ENCODE data around the gene ADGRG4.
"Not testable (repeated sequence)": the region's sequence is repeated elsewhere in the genome, so short reads cannot be mapped to it uniquely, and the experiment has no call there.

Gene ADGRG4

DNA sequence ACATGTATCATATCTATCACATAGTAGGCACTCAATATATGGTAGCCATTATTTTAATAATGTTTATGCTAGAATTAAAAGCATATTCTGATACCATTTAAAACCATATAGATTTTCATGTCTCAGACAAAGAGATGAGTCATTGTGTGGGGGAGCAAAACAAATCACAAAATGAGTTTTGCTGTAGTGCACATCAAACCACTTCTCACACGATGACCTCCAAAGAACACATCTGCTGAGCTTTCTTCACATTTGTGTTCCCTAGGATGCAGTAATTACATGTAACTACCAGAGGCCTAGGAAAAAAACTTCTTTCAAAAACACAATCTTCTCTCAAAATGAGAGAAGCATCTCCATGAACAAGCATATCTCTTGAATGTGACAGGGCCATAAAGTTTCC lies 130.9 kb downstream of the ADGRG4 start:
- Histone ChIP-seq H3K4me3 (ENCODE audit: low read length) (no peak overlapping the region), H2AFZ (ENCODE audit: low read depth, low read length) (no peak overlapping the region), H3K27me3 (ENCODE audit: insufficient read depth, low read length) (peaks cover 3% of the 10 kb centered on the region), H3K4me1 (ENCODE audit: insufficient read depth, low read length) (no peaks in the 10 kb centered on the region), H3K36me3 (ENCODE audit: insufficient read depth, low read length) (no peaks in the 10 kb centered on the region), H3K9me3 (ENCODE audit: low read length) (no peaks in the 10 kb centered on the region)

DNA sequence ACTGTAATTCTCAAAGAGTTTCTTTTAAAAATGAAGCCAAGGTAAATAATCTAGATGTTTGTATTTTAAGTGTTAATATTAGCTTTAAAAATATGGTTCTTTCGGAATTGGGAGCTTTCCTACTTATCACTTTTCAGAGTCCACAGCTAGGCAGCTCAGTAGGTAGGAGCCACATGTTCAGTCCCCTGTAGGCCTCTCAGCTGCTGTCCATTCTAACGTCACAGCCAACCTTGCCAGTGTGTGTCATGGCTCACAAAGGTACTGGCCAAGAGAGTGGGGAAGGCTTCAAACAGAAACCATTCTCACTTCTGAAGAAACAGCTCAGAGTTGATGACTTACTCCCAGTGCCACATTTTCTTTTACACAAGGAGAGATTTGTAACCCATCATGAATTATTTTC lies 137.0 kb downstream of the ADGRG4 start:
- Histone ChIP-seq H3K9me3 (ENCODE audit: low read length) (no peaks in the 10 kb centered on the region), H3K36me3 (ENCODE audit: insufficient read depth, low read length) (no peaks in the 10 kb centered on the region), H2AFZ (ENCODE audit: low read depth, low read length) (no peak overlapping the region), H3K4me1 (ENCODE audit: insufficient read depth, low read length) (no peaks in the 10 kb centered on the region), H3K27me3 (ENCODE audit: insufficient read depth, low read length) (peaks cover 7% of the 10 kb centered on the region), H3K4me3 (ENCODE audit: low read length) (no peak overlapping the region)

GRCh38 chrX:136438192-136438591 lies 137.4 kb downstream of the ADGRG4 start:
- no peaks in the 10 kb centered on the region for H3K9me3 ChIP-seq (ENCODE audit: low read length)
- H3K4me1 ChIP-seq (ENCODE audit: insufficient read depth, low read length), result no peaks in the 10 kb centered on the region
- H3K27me3 ChIP-seq (ENCODE audit: insufficient read depth, low read length), result peaks cover 7% of the 10 kb centered on the region
- H3K4me3 ChIP-seq (ENCODE audit: low read length), result no peak overlapping the region
- H3K36me3 ChIP-seq (ENCODE audit: insufficient read depth, low read length), result no peaks in the 10 kb centered on the region
- no peak overlapping the region for H2AFZ ChIP-seq (ENCODE audit: low read depth, low read length)

- not testable (repeated sequence) for H3K27me3 ChIP-seq (ENCODE audit: insufficient read depth, low read length); H3K9me3 ChIP-seq (ENCODE audit: low read length); H2AFZ ChIP-seq (ENCODE audit: low read depth, low read length); H3K4me1 ChIP-seq (ENCODE audit: insufficient read depth, low read length); H3K36me3 ChIP-seq (ENCODE audit: insufficient read depth, low read length); H3K4me3 ChIP-seq (ENCODE audit: low read length)
Observed at GRCh38 chrX:136445674-136446073, 144.9 kb downstream of the ADGRG4 start.

- no peaks in the 10 kb centered on the region for H3K36me3 ChIP-seq (ENCODE audit: insufficient read depth, low read length)
- H3K4me1 ChIP-seq (ENCODE audit: insufficient read depth, low read length), result no peaks in the 10 kb centered on the region
- no peaks in the 10 kb centered on the region for H3K27me3 ChIP-seq (ENCODE audit: insufficient read depth, low read length)
- no peaks in the 10 kb centered on the region for H3K9me3 ChIP-seq (ENCODE audit: low read length)
- no peak overlapping the region for H3K4me3 ChIP-seq (ENCODE audit: low read length)
- H2AFZ ChIP-seq (ENCODE audit: low read depth, low read length), result no peak overlapping the region
Observed at GRCh38 chrX:136446208-136446607, 145.4 kb downstream of the ADGRG4 start.

DNA sequence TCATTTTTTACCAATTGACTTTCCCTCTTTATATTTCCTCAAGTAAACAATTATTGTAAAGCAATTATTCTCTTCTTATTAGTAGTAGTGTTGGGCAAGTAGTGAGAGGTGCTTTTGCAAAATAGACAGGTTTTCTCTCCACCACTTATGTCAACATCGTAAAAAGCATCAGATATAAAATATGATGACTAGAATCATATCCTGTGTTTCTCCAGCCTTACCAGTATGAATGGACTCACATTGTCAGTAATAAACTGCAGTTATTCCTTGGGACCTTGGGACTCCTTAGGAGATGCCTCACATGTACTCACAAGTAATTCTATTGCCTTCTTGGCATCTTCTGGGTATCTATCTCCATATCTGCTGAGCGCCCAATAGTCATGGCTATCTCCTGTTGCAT lies 146.5 kb downstream of the ADGRG4 start:
- H3K27me3 ChIP-seq (ENCODE audit: insufficient read depth, low read length), result no peaks in the 10 kb centered on the region
- no peaks in the 10 kb centered on the region for H3K36me3 ChIP-seq (ENCODE audit: insufficient read depth, low read length)
- no peaks in the 10 kb centered on the region for H3K4me1 ChIP-seq (ENCODE audit: insufficient read depth, low read length)
- no peak overlapping the region for H3K4me3 ChIP-seq (ENCODE audit: low read length)
- H2AFZ ChIP-seq (ENCODE audit: low read depth, low read length), result no peak overlapping the region
- no peaks in the 10 kb centered on the region for H3K9me3 ChIP-seq (ENCODE audit: low read length)

- Histone ChIP-seq H3K9me3 (ENCODE audit: low read length) (no peaks in the 10 kb centered on the region), H3K4me3 (ENCODE audit: low read length) (no peak overlapping the region), H3K4me1 (ENCODE audit: insufficient read depth, low read length) (no peaks in the 10 kb centered on the region), H2AFZ (ENCODE audit: low read depth, low read length) (no peak overlapping the region), H3K36me3 (ENCODE audit: insufficient read depth, low read length) (no peaks in the 10 kb centered on the region), H3K27me3 (ENCODE audit: insufficient read depth, low read length) (no peaks in the 10 kb centered on the region)
Observed at GRCh38 chrX:136447968-136448367, 147.2 kb downstream of the ADGRG4 start.

DNA sequence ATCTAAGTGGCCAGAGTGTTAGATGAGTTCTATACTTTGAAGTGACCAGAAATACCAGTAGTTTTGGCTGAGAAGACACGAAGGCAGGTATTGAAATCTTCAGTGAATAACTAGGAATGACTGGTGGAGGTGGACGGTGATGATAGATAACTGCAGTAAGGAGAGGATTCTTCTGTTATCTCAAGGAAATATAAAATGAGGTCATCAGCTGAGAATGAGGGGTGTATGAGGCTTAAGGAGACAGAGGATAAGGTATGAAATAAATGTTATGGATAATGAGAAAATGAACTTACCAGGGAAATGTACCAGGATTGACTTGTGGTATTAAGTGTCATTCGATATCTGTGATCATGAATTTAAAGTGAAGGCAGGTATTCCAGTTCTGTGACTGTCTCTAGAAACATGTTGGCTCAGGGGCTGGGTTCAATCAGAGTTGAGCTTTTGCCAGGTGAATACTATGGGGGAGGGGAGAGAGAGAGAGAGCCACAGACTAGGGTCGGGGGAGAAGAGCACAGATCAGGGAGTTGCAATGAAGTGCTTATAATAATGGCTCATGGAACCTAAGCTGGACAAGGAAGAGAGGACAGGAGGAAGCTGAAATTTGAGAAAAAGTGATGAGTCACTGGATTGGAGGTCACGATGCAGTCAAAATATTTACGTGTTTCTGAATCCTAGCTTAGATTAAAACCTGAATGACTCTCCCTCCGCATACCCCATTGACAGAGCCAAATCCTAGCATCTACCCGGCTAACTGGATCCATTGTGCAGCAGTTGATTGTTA lies 149.5 kb downstream of the ADGRG4 start:
- H2AFZ ChIP-seq (ENCODE audit: low read depth, low read length), result no peak overlapping the region
- no peaks in the 10 kb centered on the region for H3K36me3 ChIP-seq (ENCODE audit: insufficient read depth, low read length)
- H3K4me3 ChIP-seq (ENCODE audit: low read length), result no peak overlapping the region
- H3K27me3 ChIP-seq (ENCODE audit: insufficient read depth, low read length), result no peaks in the 10 kb centered on the region
- H3K9me3 ChIP-seq (ENCODE audit: low read length), result no peaks in the 10 kb centered on the region
- H3K4me1 ChIP-seq (ENCODE audit: insufficient read depth, low read length), result no peaks in the 10 kb centered on the region

DNA sequence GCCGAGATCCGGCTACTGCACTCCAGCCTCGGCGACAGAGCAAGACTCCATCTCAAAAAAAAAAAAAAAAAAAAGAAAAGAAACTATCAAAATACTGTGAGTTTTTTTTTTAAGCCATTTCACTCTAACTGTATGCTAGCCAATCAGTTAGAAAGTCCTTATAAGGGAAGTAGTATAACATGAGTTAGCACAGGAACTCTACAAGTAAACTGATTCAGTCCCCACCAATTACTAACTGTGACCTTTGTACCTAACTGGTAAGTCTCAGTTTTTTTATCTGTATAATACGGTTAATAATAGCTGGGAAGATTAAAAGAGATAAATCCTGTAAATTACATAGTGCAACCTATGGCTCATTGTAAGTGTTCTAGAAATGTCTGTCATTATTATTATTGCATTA lies 151.9 kb downstream of the ADGRG4 start:
- Histone ChIP-seq H3K4me3 (ENCODE audit: low read length) (no peak overlapping the region), H3K36me3 (ENCODE audit: insufficient read depth, low read length) (no peaks in the 10 kb centered on the region), H3K27me3 (ENCODE audit: insufficient read depth, low read length) (peaks cover 2% of the 10 kb centered on the region), H2AFZ (ENCODE audit: low read depth, low read length) (no peak overlapping the region), H3K9me3 (ENCODE audit: low read length) (no peaks in the 10 kb centered on the region), H3K4me1 (ENCODE audit: insufficient read depth, low read length) (peaks cover 1% of the 10 kb centered on the region)

GRCh38 chrX:136453114-136453513 lies 152.4 kb downstream of the ADGRG4 start:
- Histone ChIP-seq H2AFZ (ENCODE audit: low read depth, low read length) (no peak overlapping the region), H3K36me3 (ENCODE audit: insufficient read depth, low read length) (no peaks in the 10 kb centered on the region), H3K4me3 (ENCODE audit: low read length) (no peak overlapping the region), H3K4me1 (ENCODE audit: insufficient read depth, low read length) (peaks cover 2% of the 10 kb centered on the region), H3K27me3 (ENCODE audit: insufficient read depth, low read length) (peaks cover 2% of the 10 kb centered on the region), H3K9me3 (ENCODE audit: low read length) (no peaks in the 10 kb centered on the region)

GRCh38 chrX:136453771-136454170 lies 153.0 kb downstream of the ADGRG4 start:
- Histone ChIP-seq H3K4me1 (ENCODE audit: insufficient read depth, low read length) (peaks cover 2% of the 10 kb centered on the region), H3K4me3 (ENCODE audit: low read length) (no peak overlapping the region), H3K9me3 (ENCODE audit: low read length) (no peaks in the 10 kb centered on the region), H3K27me3 (ENCODE audit: insufficient read depth, low read length) (peaks cover 2% of the 10 kb centered on the region), H3K36me3 (ENCODE audit: insufficient read depth, low read length) (no peaks in the 10 kb centered on the region), H2AFZ (ENCODE audit: low read depth, low read length) (no peak overlapping the region)

DNA sequence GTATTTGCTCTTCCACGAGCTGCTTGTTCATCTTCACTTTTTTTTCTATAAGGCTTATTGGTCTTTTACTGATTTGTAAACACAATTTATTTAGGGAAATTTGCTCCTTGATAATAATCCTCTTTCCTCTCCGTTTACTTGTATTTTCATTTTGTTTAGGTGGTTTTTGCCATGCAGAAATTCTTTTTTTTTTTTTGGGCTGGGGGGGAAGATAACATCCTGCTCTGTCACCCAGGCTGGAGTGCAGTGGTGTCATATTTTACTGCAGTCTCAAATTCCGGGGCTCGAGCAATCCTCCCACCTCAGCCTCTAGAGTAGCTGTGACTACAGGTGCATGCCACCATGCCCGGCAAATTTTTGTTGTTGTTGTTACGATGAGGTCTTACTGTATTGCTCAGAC lies 155.4 kb downstream of the ADGRG4 start:
- peaks cover 2% of the 10 kb centered on the region for H3K4me1 ChIP-seq (ENCODE audit: insufficient read depth, low read length)
- H3K27me3 ChIP-seq (ENCODE audit: insufficient read depth, low read length), result peaks cover 2% of the 10 kb centered on the region
- H3K36me3 ChIP-seq (ENCODE audit: insufficient read depth, low read length), result no peaks in the 10 kb centered on the region
- no peaks in the 10 kb centered on the region for H3K9me3 ChIP-seq (ENCODE audit: low read length)
- no peak overlapping the region for H3K4me3 ChIP-seq (ENCODE audit: low read length)
- no peak overlapping the region for H2AFZ ChIP-seq (ENCODE audit: low read depth, low read length)

DNA sequence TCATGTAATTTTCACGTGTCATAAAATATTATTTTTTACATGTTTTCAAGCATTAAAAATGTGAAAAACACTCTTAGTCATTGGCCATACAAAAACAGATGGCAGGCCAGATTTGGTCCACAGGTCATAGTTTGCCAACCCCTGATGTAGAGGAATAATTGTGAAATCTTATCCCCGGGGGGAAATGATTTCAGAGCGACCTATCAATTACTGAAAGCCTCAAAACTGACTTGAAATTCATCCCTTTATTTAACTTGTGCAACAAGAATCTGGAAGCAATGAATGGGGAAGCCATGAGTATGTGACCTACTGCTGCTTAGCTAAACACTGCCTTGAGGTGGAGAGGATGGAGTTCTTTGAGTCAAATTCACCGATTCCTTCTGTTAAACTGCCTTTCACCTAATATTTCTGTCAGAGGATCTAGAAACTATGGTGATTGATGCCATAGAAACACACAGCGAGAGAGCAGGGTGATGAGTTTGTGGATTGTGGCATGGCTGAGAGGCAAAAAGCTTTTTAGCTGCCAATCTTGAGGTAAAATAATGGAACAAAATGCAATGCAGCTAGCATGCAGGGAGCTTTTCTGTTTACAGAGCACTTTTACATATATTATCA lies 156.6 kb downstream of the ADGRG4 start:
- Histone ChIP-seq H3K4me1 (ENCODE audit: insufficient read depth, low read length) (peaks cover 2% of the 10 kb centered on the region), H2AFZ (ENCODE audit: low read depth, low read length) (no peak overlapping the region), H3K4me3 (ENCODE audit: low read length) (no peak overlapping the region), H3K27me3 (ENCODE audit: insufficient read depth, low read length) (peaks cover 2% of the 10 kb centered on the region), H3K9me3 (ENCODE audit: low read length) (no peaks in the 10 kb centered on the region), H3K36me3 (ENCODE audit: insufficient read depth, low read length) (no peaks in the 10 kb centered on the region)

GRCh38 chrX:136464589-136464988 lies 163.8 kb downstream of the ADGRG4 start:
- no peaks in the 10 kb centered on the region for H3K27me3 ChIP-seq (ENCODE audit: insufficient read depth, low read length)
- no peak overlapping the region for H2AFZ ChIP-seq (ENCODE audit: low read depth, low read length)
- no peaks in the 10 kb centered on the region for H3K36me3 ChIP-seq (ENCODE audit: insufficient read depth, low read length)
- no peaks in the 10 kb centered on the region for H3K4me1 ChIP-seq (ENCODE audit: insufficient read depth, low read length)
- H3K4me3 ChIP-seq (ENCODE audit: low read length), result no peak overlapping the region
- H3K9me3 ChIP-seq (ENCODE audit: low read length), result no peaks in the 10 kb centered on the region

Measured in neuron (in vitro differentiated cells).